Neural crest cell (in vitro differentiated cells): ENCODE results near the gene ATP6V0E1. TPM values are rescaled to one million over a fixed set of nuclear protein-coding genes. Genes with fewer than 3 reads are reported as not detected.

Experiments used
- DNase-seq: peaks from one replicate; pipeline ENCODE4 v3.0.0; 2021; ENCODE audit warnings: low read depth, mixed read lengths, low spot score
- H3K27ac Mint-ChIP-seq: one replicate; pipeline ENCODE4 v1.8.0; 2021; ENCODE audit warnings: mild to moderate bottlenecking, mixed read lengths; ENCODE audit not compliant: unreplicated experiment
- H3K27me3 Mint-ChIP-seq: 2 replicates; pipeline ENCODE4 v1.8.0; 2021; ENCODE audit warnings: low read depth, mild to moderate bottlenecking, mixed read lengths
- H3K36me3 Mint-ChIP-seq: 2 replicates; pipeline ENCODE4 v1.8.0; 2021; ENCODE audit warnings: low read depth, mild to moderate bottlenecking, mixed read lengths
- H3K4me1 Mint-ChIP-seq: 2 replicates; pipeline ENCODE4 v1.8.0; 2021; ENCODE audit warnings: mixed read lengths
- H3K4me3 Mint-ChIP-seq: one replicate; pipeline ENCODE4 v1.8.0; 2021; ENCODE audit warnings: mild to moderate bottlenecking, mixed read lengths
- H3K9me3 Mint-ChIP-seq: 2 replicates; pipeline ENCODE4 v1.8.0; 2021; ENCODE audit warnings: mixed read lengths
- CTCF ChIP-seq: fragments of 200-600 bp; sonication (generic); conservative IDR thresholded peaks from 2 replicates; pipeline ENCODE4 v1.5.0; 2021; ENCODE audit warnings: antibody characterized with exemption, mild to moderate bottlenecking
- total RNA-seq: library from RNA; stranded (reverse); gene quantifications from 2 replicates; pipeline ENCODE4 v1.2.1, GENCODE V29; 2021

ATP6V0E1 gene
- total RNA-seq, 1 donor from 2014 or later: 76.4 TPM

- Mint-ChIP-seq H3K36me3 (no peaks in the 10 kb centered on the region), H3K9me3 (no peaks in the 10 kb centered on the region), H3K4me1 (peaks cover 31% of the 10 kb centered on the region), H3K27me3 (no peaks in the 10 kb centered on the region), H3K27ac (no peak overlapping the region), H3K4me3 (no peak overlapping the region)
- DNase-seq: no peak
- no peak for TF ChIP-seq CTCF
These were observed 19.8 kb downstream of the ATP6V0E1 start for GRCh38 chr5:173003360-173003759.

DNA sequence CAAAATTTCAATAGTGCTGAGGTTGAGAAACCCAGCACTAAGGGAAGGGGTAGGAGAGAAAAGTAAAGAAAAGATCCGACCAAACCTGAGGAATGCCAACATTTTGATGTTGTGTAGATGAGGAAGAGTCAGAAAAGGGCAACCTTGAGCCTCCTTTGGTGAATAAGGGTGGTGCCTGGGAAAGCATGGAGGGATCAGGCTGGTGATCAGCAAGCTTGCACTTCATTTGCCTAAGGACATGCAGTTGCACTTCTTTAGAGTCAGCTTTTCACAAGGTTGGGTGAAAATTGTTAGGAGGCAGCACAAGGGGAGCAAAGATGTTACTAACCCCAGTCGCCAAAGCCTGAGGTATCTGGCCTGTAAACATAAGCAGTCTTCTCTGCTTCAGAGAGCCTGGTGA lies 20.4 kb downstream of the ATP6V0E1 start:
- Mint-ChIP-seq H3K27ac (no peak overlapping the region), H3K9me3 (no peaks in the 10 kb centered on the region)
- no peak for TF ChIP-seq CTCF

GRCh38 chr5:173004447-173004846 lies 20.9 kb downstream of the ATP6V0E1 start:
- Mint-ChIP-seq H3K27me3 (no peaks in the 10 kb centered on the region), H3K36me3 (no peaks in the 10 kb centered on the region), H3K27ac (peak overlapping the region; percentile 7), H3K4me3 (no peak overlapping the region), H3K4me1 (peaks cover 31% of the 10 kb centered on the region), H3K9me3 (no peaks in the 10 kb centered on the region)
- no peak for DNase-seq
- TF ChIP-seq CTCF: no peak

More for the DNA sequence above, 20.4 kb downstream of the ATP6V0E1 start:
- DNase-seq: no peak
- H3K4me1 Mint-ChIP-seq: peaks cover 31% of the 10 kb centered on the region
- H3K36me3 Mint-ChIP-seq: no peaks in the 10 kb centered on the region
- no peaks in the 10 kb centered on the region for H3K27me3 Mint-ChIP-seq
- H3K4me3 Mint-ChIP-seq: no peak overlapping the region

DNA sequence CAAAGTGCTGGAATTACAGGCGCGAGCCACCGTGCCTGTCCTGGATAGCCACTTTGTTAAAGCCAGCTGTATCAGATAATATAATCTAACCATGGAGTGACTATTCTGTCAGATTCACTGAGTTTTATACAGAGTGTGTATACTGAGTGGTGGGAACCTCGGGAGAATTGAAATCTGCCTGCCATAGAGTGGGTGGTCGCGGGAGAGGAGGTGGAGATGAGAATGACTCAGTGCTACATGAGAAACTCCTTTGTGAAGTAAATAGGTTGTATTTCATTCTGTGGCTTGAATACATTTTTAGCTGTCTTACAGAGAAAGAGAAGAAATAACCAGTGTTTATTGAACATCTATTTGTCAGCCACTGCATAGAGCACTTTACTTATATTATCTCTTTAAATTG lies 26.4 kb downstream of the ATP6V0E1 start:
- H3K27me3 Mint-ChIP-seq: no peaks in the 10 kb centered on the region
- H3K27ac Mint-ChIP-seq: no peak overlapping the region
- no peak for TF ChIP-seq CTCF

DNA sequence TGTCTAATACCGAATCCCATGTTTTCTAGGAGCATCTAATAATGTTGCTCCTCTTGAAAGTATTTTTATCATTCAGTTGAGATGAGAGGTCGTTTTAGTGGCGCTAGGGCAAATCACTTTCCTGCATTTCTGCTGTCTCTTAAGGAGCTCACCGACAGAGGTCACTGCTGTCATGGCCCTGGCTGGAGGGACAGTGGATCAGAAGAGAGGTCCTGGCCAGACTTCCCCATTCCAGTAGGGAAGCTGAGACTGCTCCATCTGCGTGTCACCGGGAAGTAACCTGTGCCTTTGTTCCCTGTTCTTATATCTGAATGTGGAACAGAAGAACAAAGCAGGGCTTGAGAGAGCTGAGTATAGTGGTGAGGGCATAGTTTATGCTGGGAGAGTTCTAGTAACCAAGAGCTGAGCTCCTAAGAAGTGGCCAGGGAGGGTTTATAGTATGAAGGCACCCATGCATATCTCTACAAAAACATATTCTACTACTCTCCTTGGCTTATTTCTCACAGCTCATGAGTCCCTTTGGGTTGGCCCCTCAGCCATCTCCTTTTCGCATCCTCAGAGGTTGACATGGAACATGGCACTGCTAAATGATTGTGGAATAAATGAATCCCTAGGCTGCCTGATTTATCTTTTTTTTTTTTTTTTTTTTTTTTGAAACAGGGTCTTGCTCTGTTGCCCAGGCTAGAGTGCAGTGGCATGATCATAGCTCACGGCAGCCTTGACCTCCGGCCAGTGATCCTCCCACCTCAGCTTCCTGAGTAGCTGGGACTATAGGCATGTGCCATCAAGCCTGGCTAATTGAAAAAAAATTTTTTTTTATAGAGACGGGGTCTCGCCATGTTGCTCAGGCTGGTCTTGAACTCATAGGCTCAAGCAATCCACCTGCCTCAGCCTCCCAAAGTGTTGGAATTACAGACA lies 27.2 kb downstream of the ATP6V0E1 start:
- DNase-seq: peak; percentile 24
- Mint-ChIP-seq H3K36me3 (no peaks in the 10 kb centered on the region), H3K4me1 (peaks cover 29% of the 10 kb centered on the region)

More for the DNA sequence above, 26.4 kb downstream of the ATP6V0E1 start:
- DNase-seq: no peak
- Mint-ChIP-seq H3K9me3 (no peaks in the 10 kb centered on the region), H3K4me1 (peaks cover 29% of the 10 kb centered on the region), H3K4me3 (no peak overlapping the region), H3K36me3 (no peaks in the 10 kb centered on the region)

More for the DNA sequence above, 27.2 kb downstream of the ATP6V0E1 start:
- Mint-ChIP-seq H3K9me3 (no peaks in the 10 kb centered on the region), H3K27me3 (no peaks in the 10 kb centered on the region), H3K4me3 (no peak overlapping the region), H3K27ac (no peak overlapping the region)
- TF ChIP-seq CTCF: peak; percentile 48
